ENCODE results near the gene ARL6IP4.

ARL6IP4 gene

GRCh38 chr12:123003257-123003656 lies 22.8 kb downstream of the ARL6IP4 start:
- Histone ChIP-seq H3K27me3 (ENCODE audit: low read length) (no peaks in the 10 kb centered on the region), H3K4me2 (ENCODE audit: low read depth, low read length, poor library complexity, severe bottlenecking) (no peak overlapping the region), H3K4me3 (ENCODE audit: insufficient read depth, low read length, poor library complexity, severe bottlenecking) (no peak overlapping the region), H3K27ac (ENCODE audit: low read depth, low read length) (no peak overlapping the region), H3F3A (ENCODE audit: insufficient read depth) (no peaks in the 10 kb centered on the region), H3K9me2 (replicated peaks; ENCODE audit: insufficient read depth, low read length) (no peaks in the 10 kb centered on the region), H3K36me3 (ENCODE audit: low read length) (no peaks in the 10 kb centered on the region), H4K20me1 (ENCODE audit: low read depth, low read length) (no peaks in the 10 kb centered on the region), H3K79me2 (ENCODE audit: insufficient read depth, low read length) (no peaks in the 10 kb centered on the region), H3K9me3 (ENCODE audit: insufficient read depth, low read length) (no peaks in the 10 kb centered on the region), H2AFZ (ENCODE audit: low read depth, low read length, severe bottlenecking) (no peak overlapping the region), H3K9ac (ENCODE audit: low read length) (no peak overlapping the region)
- TF ChIP-seq EZH2phosphoT487 (conservative IDR thresholded peaks at IDR 0.05; ENCODE audit: low read length) (no peak), CTCF (IDR thresholded peaks at IDR 0.05; ENCODE audit: insufficient read depth, low read length, poor library complexity, severe bottlenecking) (no peak)

- no peaks in the 10 kb centered on the region for H3K9me3 ChIP-seq (ENCODE audit: insufficient read depth, low read length)
- no peak overlapping the region for H2AFZ ChIP-seq (ENCODE audit: low read depth, low read length, severe bottlenecking)
- H4K20me1 ChIP-seq (ENCODE audit: low read depth, low read length), result no peaks in the 10 kb centered on the region
- H3F3A ChIP-seq (ENCODE audit: insufficient read depth), result no peaks in the 10 kb centered on the region
- no peak overlapping the region for H3K4me2 ChIP-seq (ENCODE audit: low read depth, low read length, poor library complexity, severe bottlenecking)
- H3K27me3 ChIP-seq (ENCODE audit: low read length), result no peaks in the 10 kb centered on the region
- no peak overlapping the region for H3K27ac ChIP-seq (ENCODE audit: low read depth, low read length)
- H3K79me2 ChIP-seq (ENCODE audit: insufficient read depth, low read length), result no peaks in the 10 kb centered on the region
- no peaks in the 10 kb centered on the region for H3K9me2 ChIP-seq (replicated peaks; ENCODE audit: insufficient read depth, low read length)
- H3K4me3 ChIP-seq (ENCODE audit: insufficient read depth, low read length, poor library complexity, severe bottlenecking), result no peak overlapping the region
- H3K9ac ChIP-seq (ENCODE audit: low read length), result no peak overlapping the region
- H3K36me3 ChIP-seq (ENCODE audit: low read length), result no peaks in the 10 kb centered on the region
- no peak for TF ChIP-seq CTCF (IDR thresholded peaks at IDR 0.05; ENCODE audit: insufficient read depth, low read length, poor library complexity, severe bottlenecking)
- TF ChIP-seq EZH2phosphoT487 (conservative IDR thresholded peaks at IDR 0.05; ENCODE audit: low read length), result no peak
Observed at GRCh38 chr12:123004287-123004686, 23.8 kb downstream of the ARL6IP4 start.

- no peaks in the 10 kb centered on the region for H3K36me3 ChIP-seq (ENCODE audit: low read length)
- no peaks in the 10 kb centered on the region for H3K9me3 ChIP-seq (ENCODE audit: insufficient read depth, low read length)
- H3K4me2 ChIP-seq (ENCODE audit: low read depth, low read length, poor library complexity, severe bottlenecking), result no peak overlapping the region
- H3K27me3 ChIP-seq (ENCODE audit: low read length), result no peaks in the 10 kb centered on the region
- H3K27ac ChIP-seq (ENCODE audit: low read depth, low read length), result no peak overlapping the region
- H3K9me2 ChIP-seq (replicated peaks; ENCODE audit: insufficient read depth, low read length), result no peaks in the 10 kb centered on the region
- H2AFZ ChIP-seq (ENCODE audit: low read depth, low read length, severe bottlenecking), result no peak overlapping the region
- no peaks in the 10 kb centered on the region for H3F3A ChIP-seq (ENCODE audit: insufficient read depth)
- no peaks in the 10 kb centered on the region for H3K79me2 ChIP-seq (ENCODE audit: insufficient read depth, low read length)
- H4K20me1 ChIP-seq (ENCODE audit: low read depth, low read length), result no peaks in the 10 kb centered on the region
- TF ChIP-seq CTCF (IDR thresholded peaks at IDR 0.05; ENCODE audit: insufficient read depth, low read length, poor library complexity, severe bottlenecking) (no peak), EZH2phosphoT487 (conservative IDR thresholded peaks at IDR 0.05; ENCODE audit: low read length) (no peak)
- H3K9ac ChIP-seq (ENCODE audit: low read length), result no peak overlapping the region
- no peak overlapping the region for H3K4me3 ChIP-seq (ENCODE audit: insufficient read depth, low read length, poor library complexity, severe bottlenecking)
Observed at GRCh38 chr12:123005081-123005626, 24.7 kb downstream of the ARL6IP4 start.
